GM18519 (cell line): ENCODE results near the gene EZR.

Source experiments
- ATAC-seq: cut with Tn5 transposase; IDR thresholded peaks from one replicate; pipeline ENCODE4 v1.9.1; 2021; ENCODE audit warnings: mild to moderate bottlenecking, moderate library complexity; ENCODE audit not compliant: unreplicated experiment, low FRiP score

EZR gene

DNA sequence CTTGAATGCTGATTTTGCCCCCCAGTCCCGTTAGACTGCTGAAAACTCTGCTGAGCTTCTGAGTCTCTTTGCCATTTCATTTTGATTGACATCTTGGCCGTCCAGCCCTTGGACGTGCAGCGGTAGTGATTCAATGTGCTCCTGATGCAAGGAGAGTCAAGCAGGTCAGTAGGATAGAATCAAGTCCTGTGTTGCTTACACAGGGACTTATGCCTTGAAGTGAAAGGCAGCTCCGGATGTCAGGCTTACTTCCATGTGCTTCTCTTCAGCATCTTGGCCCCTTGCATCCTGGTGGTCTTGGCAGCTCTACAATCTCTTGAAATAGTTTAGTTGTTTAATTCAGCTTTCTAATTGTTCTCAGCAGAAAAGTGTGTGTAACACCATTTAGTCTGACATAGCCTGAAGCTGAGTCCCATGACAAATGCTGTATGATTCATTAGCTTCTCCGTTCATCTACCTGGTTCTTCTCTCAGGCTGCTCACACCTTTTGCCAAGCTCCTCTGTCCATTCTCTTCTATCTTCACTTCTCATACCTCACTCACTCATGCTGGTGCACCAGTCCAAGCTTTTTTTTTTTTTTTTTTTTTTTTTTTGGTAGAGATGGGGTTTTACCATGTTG lies 76.0 kb downstream of the EZR start:
- ATAC-seq = no peak

DNA sequence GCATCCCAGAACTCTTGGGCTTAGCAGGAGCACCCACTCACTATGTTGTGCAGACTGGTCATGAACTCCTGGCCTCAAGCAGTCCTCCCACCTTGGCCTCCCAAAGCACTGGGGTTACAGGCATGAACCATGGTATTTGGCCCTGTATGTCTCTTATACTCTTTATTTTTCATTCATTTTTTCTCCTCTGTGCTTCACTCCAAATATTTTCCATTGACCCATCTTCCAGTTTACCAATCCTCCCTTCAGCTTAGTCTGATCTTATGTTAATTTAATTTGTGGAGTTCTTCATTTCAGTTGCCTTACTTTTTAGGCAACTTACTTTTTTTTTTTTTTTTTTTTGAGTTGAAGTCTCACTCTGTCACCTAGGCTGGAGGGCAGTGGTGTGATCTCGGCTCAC lies 79.5 kb downstream of the EZR start:
- no peak for ATAC-seq

DNA sequence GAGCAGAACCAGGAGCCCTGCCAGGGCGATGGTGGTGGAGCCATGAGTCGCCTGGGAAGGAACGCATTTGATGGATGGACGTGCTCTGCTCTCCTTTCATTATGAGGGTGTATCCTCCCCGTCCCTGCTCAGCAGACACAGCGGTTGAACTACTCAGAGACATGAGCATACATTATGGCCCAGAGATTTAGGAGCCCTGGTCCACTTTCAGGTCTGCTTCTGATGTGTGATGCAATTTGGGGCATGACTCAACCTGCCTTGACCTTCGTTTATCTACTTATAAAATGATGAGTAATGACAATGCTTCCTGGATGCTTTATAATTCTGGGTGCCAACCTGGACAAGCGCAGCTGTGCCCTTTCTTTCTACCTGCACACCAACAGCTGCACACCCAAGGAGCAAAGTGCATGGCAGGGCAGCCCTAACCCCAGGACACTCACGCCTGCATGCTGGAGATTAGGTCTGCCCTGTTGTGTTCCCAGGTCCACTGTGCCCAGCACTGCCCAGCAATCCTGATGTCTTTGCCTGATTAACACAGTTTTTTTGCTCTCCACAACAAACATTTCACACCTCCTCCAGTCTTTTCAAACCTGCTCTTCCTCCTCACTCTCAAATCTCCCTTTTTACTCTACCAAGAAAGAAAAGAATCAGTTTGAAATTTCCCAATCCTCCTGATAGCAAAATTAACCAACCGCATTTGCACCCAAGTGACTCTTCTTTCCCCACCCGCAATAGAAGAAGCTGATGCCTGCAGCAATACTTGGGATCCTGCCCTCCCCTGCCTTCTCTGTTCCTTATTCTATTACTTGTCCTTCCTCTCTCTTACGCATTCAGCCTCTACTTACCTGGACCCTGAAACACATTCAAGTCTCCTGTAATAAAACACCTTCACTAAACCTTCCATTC lies 81.2 kb downstream of the EZR start:
- no peak for ATAC-seq

DNA sequence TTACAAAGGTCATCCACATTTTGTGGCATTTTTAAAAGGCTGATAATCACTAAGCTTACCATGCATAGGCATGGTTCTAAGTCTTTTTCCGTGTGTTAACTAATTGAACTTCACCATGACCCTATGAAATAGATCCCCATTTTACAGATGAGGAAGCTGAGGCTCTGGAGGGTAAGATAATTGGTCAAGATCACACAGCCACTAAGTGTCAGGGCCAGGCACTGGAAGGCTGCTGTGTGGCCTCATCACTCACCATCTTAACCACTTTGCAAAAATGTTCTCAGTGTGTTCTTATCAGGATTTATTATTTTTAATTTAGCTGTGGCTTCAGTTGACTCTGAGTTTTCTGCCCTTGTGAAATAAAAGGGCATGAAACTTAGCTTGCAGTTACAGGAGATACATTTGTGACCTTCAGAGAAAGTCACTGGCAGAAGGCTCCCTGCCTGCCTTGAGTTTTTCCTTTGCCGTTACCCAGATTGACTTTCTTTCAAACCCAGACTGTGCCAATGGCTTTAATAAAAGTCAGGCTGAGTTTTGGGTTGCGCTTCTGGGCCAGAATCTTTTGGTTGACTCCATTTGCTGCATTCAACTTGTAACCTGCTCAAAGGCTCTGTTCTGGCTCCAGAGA lies 82.0 kb downstream of the EZR start:
- no peak for ATAC-seq

DNA sequence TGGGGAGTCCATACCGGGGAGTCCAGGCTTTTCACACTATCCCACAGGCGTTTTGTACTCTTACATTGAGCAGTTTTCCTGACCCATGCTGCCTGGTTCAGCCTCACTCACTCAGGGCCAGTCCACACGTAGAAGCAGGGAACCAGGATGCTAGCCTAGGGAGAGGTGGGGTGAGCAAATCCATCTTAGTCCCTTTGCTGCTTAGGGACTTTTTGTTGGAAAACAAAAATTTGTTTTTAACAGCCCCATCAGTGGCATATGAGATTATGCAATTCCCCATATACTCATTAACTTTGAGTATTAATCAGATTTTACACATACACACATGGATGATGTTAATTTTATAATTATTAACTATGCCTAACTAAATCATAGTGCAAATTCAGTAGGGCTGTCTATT lies 84.2 kb downstream of the EZR start:
- no peak for ATAC-seq

DNA sequence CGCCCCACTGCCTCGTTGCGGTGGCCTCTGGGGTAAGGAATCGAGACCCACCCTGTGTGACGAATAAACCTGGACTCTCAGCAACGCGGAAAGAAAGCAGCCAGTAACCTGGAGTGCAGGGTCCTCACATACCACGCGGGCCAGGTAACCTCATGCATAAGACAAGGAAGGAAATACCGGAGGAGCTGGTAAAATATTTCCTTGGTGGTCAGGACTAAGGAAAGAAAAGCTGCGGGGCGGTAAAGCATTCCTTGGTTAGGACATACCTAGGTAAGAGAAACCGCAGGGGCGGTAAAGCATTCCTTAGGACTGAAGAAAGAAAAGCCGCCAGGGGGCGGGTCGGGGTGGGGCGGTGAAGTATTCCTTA lies 88.6 kb downstream of the EZR start:
- ATAC-seq = no peak

DNA sequence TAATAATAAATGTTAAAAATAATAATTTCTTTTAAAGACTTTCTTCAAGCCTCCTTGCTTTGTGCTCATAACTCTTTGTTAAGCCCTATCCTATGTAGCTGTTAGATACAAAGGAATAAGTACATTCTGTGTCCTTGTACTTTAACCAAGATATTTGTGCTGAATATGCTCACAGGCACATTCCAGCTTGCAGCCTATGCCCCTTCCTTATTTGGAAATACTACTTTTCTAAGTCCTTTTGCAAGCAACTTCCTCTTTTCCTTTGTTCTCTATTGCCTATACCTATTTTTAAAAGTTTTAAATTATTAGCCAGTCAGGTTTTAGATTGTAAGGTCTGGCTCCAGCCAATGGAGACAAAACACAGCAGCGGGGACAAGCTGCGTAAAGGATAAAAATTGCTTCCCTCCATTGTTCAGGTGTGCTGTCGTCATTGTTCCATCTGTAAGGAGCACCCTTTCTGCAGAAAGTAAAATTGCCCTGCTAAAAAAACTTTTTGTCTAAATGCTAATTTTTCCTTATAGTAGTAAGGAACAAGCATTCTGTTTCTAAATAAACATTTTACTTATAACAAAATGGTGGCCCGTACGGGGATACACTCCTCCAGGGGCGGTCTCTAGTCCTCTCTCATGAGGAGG lies 89.1 kb downstream of the EZR start:
- no peak for ATAC-seq

DNA sequence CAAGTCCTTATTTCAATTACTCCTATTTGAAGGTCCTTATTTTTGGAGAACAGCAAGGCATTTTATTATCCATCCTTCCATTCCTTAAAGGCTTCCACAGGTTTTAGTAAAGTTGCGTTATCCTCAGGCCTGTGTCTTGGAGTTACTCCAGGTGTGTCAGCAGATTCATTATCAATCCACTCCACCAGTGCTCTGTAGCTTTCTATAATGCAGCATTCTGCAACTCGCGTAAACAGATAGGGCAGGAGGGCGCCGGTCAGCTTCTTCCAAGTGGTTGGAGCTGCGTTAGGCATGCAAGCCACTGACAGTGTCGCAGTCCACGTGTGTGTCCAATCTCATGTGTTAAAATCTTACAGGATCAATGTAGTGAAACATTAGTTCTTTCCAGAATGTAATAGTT lies 93.5 kb downstream of the EZR start:
- no peak for ATAC-seq

DNA sequence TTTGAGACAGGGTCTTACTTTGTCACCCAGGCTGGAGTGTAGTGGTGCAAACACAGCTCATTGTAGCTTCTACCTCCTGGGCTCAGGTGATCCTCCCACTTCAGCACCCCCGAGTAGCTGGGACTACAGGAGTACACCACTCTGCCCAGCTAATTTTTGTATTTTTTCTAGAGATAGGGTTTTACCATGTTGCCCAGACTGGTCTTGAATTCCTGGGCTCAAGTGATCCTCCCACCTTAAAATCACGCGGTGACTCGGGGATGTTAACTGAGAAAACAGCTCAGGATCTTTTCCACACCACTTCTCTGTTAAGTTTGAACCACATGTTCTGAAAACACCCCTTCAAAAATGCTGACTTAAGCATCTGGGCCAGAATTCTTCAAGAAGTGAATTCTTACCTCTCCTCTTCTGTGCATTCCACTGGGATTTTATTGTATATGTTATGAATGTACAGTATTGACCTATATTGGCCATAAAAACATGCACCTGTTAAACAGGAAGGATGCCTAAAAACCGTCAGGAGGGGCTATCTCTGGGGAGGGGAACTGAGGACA lies 96.9 kb downstream of the EZR start:
- no peak for ATAC-seq

DNA sequence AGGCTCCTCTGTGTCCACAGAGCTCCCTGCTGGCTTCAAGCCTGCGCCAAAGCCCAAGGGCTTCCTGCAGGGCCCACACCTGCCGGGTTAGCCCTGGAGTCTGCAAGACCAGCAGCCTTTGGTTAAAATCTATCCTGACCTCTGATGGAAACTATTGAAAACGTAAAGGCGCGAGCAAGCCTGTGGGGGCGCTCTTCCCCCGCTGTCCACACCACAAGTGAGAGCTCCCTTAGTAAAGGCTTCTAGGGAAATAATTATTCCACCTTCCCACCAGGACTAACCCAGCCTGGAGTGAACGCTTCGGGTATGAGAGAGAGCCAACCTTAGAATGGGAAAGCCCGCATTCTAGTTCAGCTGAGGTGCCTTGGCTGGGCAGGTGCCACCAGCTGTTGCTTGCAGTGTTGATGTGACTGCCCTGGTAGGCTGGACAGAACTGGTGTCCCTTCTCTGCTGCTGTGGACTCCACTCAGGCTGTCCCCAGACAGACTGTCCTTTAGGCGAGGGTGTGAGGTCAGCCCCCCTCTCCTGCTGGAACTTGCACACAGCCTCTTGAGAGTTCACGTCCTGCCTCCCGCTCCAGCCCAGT lies 100.6 kb downstream of the EZR start:
- no peak for ATAC-seq

DNA sequence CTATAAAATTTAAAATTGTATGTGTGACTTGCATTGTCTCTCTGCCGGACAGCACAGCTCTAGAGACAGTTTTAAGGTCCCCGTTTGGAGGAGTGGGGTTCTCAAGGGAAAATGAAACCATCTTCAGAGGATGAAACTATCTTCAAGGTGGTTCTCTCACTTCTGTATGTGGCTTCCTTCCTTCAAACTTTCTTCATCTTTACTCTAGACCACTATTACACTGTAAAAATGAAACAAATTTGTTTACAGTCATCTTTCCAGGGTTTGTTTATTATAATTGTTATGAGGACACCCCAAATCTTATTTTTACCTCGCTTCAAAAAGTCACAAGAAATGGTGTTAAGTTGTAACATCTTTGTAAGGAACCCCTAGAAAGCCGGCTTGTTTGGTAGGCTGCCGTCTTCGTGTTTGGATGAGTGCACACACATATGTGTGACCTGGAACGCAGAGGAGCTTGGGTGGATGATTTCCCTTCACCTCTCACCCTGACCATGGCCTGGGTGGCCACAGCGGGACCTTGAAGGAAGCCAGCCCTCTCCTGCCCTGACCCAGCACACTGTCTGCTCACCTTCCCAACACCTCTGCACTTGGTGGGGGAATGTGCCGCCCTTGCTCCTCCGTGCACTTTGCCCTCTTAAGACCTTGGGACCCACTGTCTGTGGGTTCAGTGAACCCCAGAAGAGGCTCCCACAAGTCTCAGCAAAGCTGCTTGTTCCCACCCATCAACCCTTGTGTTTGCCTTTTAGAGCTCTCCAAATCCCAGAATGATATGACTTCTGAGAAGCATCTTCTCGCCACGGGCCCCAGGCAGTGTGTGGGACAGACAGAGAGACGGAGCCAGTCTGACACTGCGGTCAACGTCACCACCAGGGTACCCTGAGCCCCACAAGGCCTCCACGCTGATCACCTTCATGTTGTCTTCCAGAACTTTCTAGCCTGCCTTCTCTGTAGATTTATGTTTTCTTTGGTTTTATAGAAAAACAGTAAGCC lies 101.5 kb downstream of the EZR start:
- peak; percentile 61 for ATAC-seq
